GM21360 (cell line): ENCODE data around the gene CDK4.
A peak's percentile ranks its signal among the peaks of the same experiment; 100 is the strongest.

Experiments used
- ATAC-seq: cut with Tn5 transposase; IDR thresholded peaks from one replicate; pipeline ENCODE4 v1.9.1; 2021; ENCODE audit warnings: mild to moderate bottlenecking, moderate library complexity; ENCODE audit not compliant: unreplicated experiment

The CDK4 gene

DNA sequence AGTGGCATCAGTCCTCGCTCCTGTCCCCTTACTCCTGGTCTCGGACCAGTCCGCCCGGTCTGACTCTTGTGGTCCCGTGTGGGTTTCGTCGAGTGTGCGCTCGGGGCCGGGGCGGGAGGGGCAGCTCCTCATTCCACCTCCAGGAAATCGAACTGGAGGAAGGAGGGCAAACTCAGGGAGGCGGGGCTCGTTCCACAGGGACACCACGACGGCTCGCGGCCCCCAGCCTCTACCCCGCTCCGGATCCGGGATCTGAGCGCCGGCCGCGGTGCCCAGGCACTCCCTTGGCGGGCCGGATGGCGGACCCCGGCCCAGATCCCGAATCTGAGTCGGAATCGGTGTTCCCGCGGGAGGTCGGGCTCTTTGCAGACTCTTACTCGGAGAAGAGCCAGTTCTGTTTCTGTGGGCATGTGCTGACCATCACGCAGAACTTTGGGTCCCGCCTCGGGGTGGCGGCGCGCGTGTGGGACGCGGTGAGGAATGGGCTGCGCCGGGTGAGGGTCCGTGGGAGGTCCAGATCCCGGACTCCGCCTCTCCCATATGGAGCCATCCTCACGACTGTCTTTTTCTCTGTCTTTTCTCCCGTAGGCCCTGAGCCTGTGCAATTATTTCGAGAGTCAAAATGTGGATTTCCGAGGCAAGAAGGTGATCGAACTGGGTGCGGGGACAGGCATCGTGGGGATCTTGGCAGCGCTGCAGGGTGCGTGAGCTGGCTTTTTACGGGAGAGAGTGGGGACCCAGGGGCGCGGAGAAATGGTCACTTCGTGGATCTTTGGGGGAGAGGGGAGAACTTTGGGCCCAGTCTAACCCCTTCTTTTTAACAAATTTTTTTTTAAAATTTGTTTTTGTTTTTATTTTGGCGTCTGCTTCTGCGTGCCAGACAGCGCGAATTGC lies 20.6 kb upstream of the CDK4 start, which contains the start of gene EEF1AKMT3:
Gene EEF1AKMT3 (plus strand): TSS at position 186 of the 894 bp plus-strand sequence. CDS start 111 bp downstream, at position 297.
- ATAC-seq, result peak; percentile 15

DNA sequence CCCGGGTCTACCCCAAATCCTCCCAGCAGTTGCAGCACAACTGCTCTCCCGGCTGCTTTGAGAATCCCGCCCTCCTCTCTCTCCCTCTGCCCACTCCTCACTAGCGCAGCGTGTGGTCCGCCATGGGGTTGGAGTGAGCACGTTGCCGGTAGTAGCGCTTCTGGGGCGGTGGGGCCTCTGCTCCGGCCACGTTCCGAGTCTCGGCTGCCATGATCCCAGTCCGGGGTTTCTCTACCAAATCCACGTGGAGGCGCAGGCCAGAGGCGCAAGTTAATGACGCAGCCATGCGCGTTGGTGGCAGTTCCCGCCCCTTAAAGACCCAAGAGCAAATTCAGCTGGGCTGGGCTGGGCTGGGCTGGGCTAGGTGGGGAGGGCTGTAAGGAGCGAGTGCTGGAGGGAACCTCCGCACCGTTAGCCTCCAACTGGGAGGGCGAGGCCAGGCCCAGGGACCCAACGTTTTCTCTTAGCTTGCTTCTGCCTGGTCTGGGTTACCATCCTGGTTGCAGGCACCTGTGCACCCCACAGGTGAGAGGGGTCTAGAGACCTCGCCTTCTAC lies 19.8 kb upstream of the CDK4 start, which contains the start of gene METTL1:
Gene METTL1 (minus strand): TSS at position 233 of the 556 bp plus-strand sequence. CDS start 22 bp downstream, at position 211.
- ATAC-seq, result peak; percentile 80

DNA sequence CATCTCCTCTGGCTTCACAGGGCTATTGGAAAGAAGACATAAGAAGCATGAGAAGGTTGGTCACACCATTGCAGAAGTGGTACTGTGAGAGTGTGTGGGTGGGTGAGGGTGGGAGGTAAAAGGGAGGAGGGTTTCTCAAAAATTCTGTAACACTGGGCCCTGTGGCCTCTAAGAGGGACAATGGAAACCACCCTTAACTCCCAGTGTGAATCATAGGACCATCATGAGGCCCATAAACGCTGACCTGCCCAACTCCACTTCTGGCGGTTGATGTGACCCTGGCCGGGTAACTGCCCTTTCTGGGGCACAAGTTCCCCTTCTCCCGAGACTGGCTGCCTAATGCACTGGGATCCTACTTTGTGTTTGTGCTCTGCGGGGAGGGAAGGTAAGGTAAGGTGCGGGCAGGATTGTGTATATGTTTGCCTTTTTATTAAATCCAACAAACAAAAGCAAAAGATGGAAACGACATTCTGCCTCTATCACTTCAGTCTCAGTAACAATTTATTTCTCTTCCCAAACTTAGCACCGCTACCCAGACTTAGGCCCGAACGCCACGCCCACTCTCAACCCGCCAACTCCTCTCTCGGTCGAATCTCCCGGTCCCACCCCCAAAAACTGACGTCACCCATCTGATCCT lies 19.2 kb upstream of the CDK4 start:
- ATAC-seq, result peak; percentile 64

DNA sequence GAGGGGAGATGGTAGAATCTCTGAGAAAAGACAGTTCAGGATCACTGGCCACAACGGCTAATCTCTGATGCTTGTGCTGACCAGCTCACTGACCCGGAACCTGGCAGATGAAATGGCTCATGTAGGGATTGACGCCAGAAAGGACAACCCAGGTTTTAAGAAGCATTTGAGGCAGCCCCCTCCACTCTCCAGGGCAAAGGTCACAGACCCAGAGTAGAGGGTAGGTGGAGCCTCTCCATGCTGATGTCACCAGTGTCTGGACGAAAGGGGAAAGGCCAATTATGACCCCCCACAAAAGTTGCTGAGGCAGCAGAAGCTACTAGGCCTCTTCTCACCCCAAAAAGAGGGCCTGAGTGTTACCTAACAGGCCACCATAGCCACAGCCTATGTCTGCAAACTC lies 18.6 kb upstream of the CDK4 start:
- ATAC-seq, result no peak

DNA sequence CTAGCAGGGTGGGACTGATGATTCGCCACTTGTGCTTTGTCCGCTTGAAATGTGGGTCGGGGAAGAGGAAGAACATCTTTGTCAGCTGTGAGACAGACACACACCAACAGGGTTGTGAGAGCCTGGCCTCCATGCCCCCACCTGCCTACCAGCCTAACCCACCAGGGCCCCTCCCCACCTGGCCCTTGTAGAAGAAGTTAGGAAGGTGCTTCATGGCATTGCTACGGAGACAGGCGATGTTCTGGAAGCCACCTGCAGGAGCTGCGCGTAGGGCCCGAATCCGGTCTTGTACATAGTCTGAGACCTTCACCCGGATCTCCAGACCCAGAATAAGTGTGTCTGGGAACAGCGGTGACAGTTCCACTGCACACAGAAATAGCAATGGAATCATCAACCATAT lies 17.5 kb upstream of the CDK4 start:
- no peak for ATAC-seq

DNA sequence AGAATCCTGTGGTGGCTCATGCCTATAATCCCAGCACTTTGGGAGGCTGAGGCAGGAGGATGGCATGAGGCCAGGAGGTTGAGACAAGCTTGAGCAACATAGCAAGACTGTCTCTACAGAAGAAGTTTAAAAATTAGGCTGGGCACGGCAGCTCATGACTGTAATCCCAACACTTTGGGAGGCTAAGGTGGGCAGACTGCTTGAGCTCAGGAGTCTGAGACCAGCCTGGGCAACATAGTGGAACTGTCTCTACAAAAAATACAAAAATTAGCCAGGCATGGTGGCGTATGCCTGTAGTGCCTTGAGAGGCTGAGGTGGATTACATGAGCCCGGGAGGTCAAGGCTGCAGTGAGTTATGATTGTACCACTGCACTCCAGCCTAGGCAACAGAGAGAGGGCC lies 15.8 kb upstream of the CDK4 start:
- no peak for ATAC-seq

DNA sequence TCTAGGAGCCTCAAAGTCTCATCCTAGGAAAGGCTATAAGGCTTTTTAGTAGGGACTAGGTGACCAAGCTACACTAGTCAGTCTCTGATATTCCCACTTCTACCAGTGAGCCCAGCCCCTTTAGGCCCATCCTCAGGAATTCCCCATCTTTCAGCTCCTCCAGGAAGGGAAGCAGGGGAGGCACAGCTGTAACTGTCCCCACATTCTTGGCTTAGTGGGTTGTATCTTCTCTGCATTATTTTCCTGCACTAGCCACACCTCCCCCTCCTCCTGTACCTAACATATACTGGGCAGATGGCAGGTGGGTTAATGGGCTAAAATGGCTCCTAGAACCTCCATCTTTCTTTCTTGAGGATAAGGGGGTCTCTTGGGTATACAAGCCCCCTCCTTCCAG lies 15.2 kb upstream of the CDK4 start:
- no peak for ATAC-seq

DNA sequence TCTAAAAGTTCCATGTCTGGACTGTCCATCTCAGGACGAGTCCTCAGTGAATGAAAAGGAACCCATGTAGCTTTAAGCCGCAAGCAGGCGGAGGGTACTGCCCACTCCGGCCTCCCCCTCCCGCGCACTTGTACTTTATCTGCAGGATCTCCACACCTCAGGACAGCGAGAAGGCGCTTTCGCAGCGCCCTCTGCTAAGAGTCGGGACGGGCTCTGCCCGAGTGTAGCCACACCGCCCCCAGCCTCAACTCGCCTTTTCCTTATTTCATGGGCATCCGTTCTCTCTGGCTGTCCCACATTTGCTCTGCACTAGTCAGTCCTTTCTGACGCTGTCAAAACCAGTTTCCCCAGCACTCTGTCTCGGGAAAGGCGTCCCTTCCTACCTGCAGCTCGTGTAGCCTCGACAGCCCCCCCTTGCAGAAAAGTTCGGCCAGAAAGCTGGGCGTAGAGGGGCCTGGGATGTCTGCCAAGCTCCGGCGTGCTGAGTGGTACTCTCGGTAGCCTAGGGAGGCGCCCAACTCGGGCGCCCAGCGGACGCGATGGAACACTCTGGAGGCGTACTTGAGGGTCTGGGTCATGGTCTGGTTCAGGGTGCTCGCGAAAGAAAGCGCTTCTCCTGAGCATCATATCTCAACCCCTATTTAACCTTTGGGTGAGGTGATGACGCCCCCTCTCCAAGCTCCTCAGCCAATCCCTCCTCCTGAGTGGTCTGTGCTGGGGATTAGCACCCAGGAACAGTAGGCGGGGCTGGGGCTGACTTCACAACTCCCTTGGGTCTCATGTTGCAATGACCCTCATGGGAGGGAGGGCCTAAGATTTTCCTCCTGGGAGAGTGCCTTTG lies 14.6 kb upstream of the CDK4 start, which contains the start of gene CYP27B1:
Gene CYP27B1 (minus strand): TSS at position 615 of the 841 bp plus-strand sequence. CDS start 37 bp downstream, at position 578.
- ATAC-seq, result no peak

DNA sequence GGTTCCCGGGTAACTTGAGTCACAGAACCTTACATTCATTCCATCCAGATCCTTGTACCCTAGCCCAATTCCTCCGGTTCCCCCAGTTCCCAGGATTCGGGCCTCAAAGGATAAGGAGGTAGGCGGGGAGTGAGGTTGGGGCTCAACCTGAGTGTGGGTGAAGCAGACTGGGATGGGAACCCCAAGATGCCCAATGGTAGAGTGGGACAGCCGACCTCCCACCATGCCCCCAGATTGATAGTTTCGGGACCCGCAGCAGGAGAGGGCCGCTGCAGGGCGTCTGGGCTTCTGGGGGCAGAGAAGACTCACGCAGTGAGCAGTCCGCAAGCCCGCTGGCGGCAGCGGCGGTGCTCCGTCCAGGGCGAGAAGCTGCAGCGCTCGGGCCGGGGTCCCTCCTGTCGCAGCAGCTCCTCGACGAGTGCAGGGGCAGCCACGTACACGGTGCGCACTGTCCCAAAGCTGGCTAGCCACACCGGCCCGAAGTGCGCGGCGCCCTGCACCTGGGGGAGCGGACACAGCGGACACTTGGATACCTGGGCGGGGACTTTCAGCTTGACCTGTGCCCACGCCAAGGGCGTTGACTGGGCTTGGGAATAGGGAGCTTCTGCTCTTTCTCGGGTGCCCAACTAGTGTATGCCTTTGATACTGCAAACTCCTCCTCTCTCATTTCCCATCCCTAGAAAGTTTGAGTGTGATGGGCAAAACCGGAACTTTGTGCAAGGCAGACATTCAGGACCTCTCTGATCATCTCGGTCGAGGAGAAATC lies 13.8 kb upstream of the CDK4 start:
- ATAC-seq, result no peak

DNA sequence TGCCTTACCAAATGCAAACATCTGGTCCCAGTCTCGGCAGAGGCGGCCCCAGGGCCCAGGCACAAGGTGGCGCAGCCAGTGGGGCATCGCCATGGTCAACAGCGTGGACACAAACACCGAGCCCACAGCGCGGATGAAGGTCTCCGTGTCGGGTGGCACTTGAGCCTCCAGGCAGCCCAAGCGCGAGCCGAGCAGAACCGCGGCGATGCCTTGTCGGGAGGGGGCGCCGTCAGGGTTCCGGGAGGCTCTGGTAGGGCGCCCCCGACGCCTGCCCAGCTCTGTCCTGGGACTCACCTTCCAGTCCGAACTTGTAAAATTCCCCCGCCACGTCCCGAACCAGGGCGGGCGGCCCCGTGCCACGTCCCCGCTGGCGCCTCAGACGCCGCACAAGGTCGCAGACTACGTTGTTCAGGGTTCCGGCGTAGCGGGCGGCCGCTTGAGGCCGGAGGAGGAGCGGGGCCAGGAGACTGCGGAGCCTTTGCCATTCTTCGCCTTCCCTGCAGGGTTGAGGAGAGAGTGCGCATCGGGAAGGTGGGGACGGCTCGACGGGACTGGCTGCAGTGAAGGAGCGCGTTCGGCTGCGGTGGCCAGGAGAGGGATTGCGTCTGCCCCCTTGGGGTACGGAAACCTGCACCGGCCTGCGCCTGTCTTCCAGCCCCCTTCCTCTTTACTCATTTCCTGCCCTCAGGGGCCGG lies 13.0 kb upstream of the CDK4 start:
- ATAC-seq, result peak; percentile 55

DNA sequence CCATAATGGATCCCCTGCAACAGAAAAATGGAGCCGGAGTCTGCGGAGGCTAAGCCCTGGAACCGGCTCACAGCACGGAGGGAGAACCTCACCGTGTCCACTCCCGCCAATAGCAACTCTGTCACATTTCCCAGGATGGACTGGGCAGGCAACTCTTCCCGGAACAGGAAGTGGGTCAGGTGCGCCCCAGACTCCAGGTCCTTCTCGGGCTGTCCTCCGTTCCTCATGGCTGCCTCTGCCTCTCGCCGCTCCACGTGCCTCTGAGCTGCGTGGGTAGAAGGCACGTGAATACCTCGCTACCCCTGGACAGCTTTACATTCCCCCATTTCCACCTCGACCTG lies 12.5 kb upstream of the CDK4 start:
- no peak for ATAC-seq

DNA sequence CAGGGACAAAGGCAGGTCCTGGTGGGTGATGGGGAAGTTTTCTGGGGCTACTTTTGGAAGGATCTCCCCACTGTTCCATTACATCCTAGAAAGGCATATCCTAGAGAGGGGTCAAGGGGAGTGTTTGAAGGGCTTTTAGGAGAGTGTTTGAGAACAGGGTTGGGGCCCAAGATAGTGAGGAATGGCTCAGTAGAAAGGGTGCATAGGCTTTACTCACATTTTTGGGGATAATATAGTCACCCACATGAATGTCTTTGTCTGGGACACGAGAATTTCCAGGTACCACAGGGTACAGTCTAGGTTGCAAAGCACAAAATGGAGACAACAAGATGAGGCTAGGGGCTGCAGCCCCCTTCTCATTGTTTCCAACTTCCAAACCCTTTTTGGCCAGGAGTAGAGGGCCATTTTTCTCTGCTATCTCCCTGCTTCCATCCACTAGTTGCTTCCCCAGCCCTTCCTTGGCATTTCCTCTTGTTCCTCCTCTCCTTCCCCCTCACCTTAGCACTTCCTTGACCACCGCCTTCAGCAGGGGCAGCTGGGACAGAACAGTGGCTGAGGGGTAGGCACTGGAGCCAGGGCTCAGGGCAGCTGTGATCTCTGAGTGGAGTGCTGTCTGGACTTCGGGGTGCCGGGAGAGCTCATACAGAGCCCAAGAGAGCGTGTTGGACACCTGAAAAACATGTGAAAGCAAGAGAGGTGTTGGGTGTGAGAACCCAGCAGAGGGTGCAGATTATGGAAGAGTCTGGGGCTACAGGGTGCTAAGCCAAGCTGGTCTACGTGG lies 12.0 kb upstream of the CDK4 start:
- ATAC-seq, result no peak

DNA sequence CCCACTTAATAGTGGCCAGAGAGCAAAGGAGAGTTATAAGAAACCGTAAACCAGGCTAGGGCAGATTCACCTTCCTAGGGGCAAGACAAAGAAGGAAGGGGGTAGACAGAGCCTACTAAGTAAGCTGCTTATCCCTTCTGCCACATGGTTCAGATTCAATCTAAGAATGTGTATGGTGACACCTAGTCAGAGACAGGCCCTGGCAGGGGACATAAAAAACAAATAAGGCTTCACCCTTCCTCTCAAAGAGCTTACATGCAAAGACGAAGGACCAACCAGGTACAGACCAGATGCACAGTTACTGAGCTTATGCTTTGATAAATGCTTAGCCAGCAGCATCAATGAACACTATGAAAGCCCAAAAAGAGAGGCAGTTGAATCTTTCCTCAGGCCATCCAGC lies 10.4 kb upstream of the CDK4 start:
- ATAC-seq, result no peak

DNA sequence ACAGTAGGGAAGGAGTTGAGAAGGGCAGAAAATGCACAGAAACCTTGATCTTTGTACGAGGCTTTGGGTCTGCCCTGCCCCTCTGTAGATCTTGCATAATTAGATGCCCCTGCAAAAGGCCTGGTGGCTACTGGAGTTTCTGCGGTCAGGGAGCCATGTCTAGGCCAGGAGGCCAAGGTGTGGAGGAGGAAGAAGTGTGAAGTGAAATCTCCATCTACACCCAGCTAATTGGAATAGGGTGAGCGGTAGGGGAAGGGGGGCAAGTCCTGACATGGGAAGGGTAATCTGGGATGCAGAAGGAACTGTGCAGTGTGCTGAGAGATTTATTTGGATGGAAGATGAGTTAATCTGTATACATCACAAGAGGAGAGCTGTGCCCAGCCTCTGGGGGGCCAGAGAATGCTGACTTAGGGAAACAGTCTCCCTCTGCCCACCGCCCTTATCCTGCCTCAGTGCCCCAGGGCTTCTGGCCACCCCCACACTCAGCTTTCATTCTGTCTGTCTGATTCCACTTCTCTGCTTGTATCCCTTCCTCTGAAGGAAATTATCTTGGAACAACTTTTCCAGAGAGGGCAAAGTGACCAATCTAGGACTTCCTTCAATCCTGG lies 9.4 kb upstream of the CDK4 start:
- ATAC-seq, result no peak

DNA sequence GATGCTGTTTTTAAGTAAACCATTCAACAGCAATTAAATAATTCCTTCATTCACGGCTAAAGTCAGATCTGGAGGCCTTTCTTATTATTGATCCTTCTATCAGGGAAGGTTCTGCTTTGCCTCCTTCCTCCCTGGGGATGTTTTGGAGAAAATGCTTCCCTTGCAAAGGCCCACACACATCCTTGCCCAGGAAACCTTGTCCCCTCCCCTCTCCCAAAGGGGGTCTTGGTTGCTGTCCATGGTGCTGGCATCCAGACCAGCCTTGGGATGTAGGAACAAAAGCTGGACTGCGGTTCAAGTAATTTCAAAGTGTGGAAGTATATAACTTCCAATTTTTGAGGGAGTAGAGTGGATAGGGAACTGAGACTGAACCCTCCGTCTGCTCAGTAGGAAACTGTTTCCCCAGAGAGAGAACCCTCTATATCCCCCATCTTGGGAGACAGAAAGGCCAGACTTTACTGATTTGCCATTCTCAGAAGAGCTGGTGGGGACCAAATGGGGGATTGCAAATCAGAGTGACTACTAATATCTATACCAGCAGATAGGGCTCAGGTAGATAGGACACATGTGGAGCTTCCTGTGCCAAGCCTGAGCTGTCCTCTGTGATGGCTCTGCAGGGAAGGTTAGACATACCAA lies 8.4 kb upstream of the CDK4 start:
- ATAC-seq, result no peak

DNA sequence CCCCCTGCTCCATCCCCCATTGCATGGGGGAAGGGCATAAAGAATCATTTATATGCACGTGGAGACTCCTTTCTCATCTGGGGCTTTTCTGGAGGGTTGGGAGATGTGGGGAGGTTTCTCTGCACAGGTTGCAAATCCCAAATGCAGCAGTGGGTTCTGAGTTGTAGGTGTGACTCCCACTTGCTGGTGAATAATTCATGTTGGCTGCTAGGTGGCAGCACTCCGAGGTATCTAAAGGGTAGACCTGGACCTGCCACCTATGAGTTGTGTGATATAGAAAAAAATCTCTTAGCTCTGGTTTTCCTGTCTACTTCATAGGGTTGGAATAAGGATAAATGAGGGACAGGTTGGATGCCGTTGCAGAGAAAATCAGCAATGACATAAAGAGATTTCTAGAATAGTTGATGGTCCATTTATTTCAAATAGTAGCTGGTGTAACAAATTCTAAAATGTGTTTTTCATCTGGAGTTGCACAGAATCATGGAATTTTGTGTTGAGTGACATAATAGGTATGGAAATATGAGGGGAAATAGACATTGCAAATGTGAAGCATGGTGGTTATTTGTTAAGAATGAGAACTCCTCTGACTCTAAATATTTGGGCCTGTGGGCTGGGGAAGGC lies 7.4 kb upstream of the CDK4 start:
- ATAC-seq, result no peak

DNA sequence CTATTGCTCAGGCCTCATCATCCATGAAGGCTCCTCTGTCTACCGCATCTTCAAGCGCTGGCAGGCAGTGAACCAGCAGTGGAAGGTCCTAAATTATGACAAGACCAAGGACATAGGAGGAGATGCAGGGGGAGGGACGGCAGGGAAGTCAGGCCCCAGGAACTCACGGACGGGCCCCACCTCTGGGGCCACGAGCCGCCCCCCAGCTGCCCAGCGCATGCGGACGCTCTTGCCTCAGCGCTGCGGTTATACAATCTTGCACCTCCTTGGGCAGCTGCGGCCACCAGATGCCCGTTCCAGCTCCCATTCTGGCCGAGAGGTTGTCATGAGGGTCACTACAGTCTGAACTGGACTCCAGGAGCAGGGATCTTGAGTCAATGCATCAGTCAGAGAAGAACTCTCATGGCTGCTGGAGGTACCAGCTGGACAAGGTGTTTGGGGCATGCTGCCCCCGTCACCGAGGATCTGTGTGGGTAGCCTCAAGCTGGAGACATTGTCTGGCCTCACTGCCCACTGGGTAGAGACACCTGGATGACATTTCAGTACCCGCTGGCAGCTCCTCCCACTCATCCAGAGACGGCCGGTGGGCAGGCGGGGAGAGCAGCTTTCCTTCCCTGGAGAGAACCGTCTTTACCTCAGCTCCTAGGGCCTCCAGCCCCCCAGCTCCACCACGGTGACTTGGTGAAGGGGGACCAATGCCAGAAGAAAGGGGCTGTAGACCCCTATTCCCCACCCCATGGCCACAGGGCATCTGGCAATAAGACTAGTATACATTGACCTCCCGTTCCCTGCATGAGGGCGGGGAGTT lies 6.6 kb upstream of the CDK4 start:
- ATAC-seq, result no peak
